CD4-positive, CD25-positive, alpha-beta regulatory T cell (primary cell): Measurements from ENCODE around the gene SMARCD2. TPM values are rescaled to one million over a fixed set of nuclear protein-coding genes. Genes with fewer than 3 reads are reported as not detected.
"Not testable (repeated sequence)": the region's sequence is repeated elsewhere in the genome, so short reads cannot be mapped to it uniquely, and the experiment has no call there.

Experiments used
- ATAC-seq, 2 donors: fragments of 150-1000 bp; cut with Tn5 transposase; one replicate each; pipeline ENCODE4 v1.10.0; 2021; ENCODE audit warnings: low read depth in 2 of 2, moderate number of reproducible peaks in 2 of 2, moderate library complexity in 1 of 2
- DNase-seq, 3 donors: peaks; one replicate each; pipeline versions ENCODE4 v3.0.0 to v3.0.0-alpha.2; 2012 to 2022; ENCODE audit warnings: mixed read lengths in 1 of 3
- H3K27ac ChIP-seq: one replicate; pipeline ENCODE4 v1.7.0; 2013; ENCODE audit warnings: mild to moderate bottlenecking, low read length; ENCODE audit not compliant: insufficient read depth, poor library complexity, severe bottlenecking
- H3K27me3 ChIP-seq: one replicate; pipeline ENCODE4 v1.7.0; 2013; ENCODE audit warnings: low read length; ENCODE audit not compliant: control insufficient read depth, insufficient read depth
- H3K36me3 ChIP-seq: one replicate; pipeline ENCODE4 v1.7.0; 2013; ENCODE audit warnings: mild to moderate bottlenecking, low read length, moderate library complexity; ENCODE audit not compliant: control insufficient read depth, insufficient read depth
- H3K4me1 ChIP-seq: 2 replicates; pipeline ENCODE4 v1.7.0; 2013; ENCODE audit warnings: mild to moderate bottlenecking, low read length; ENCODE audit not compliant: insufficient read depth, control insufficient read depth, poor library complexity, severe bottlenecking
- H3K4me3 ChIP-seq: one replicate; pipeline ENCODE4 v1.7.0; 2013; ENCODE audit warnings: low read depth, mild to moderate bottlenecking, low read length, moderate library complexity
- H3K9me3 ChIP-seq, 2 experiments: 1 replicate in 1 of 2; 2 replicates in 1 of 2; pipeline ENCODE4 v1.7.0; 2013; ENCODE audit warnings: low read length in 2 of 2, mild to moderate bottlenecking in 1 of 2, moderate library complexity in 1 of 2; ENCODE audit not compliant: control insufficient read depth in 2 of 2
- H3K27ac Mint-ChIP-seq, 3 donors: one replicate each; pipeline ENCODE4 v1.8.0; 2020 to 2022; ENCODE audit warnings: mild to moderate bottlenecking in 3 of 3, mixed read lengths in 3 of 3, moderate library complexity in 2 of 3
- H3K27me3 Mint-ChIP-seq: one replicate; pipeline ENCODE4 v1.8.0; 2022; ENCODE audit warnings: mild to moderate bottlenecking, mixed read lengths
- H3K36me3 Mint-ChIP-seq: one replicate; pipeline ENCODE4 v1.8.0; 2020; ENCODE audit warnings: mixed read lengths
- H3K4me1 Mint-ChIP-seq, 4 donors: one replicate each; pipeline ENCODE4 v1.8.0; 2020 to 2022; ENCODE audit warnings: mixed read lengths in 4 of 4, mild to moderate bottlenecking in 1 of 4
- H3K4me3 Mint-ChIP-seq, 4 donors: one replicate each; pipeline ENCODE4 v1.8.0; 2020 to 2022; ENCODE audit warnings: mild to moderate bottlenecking in 4 of 4, mixed read lengths in 4 of 4, moderate library complexity in 3 of 4
- H3K9me3 Mint-ChIP-seq, 7 donors: one replicate each; pipeline ENCODE4 v1.8.0; 2020 to 2022; ENCODE audit warnings: mixed read lengths in 7 of 7, mild to moderate bottlenecking in 3 of 7, moderate library complexity in 2 of 7
- polyA plus RNA-seq, 4 donors: library from polyadenylated mRNA; unstranded; fragments of 300-500 nt; fragmentation: Illumina TruSeq; gene quantifications; one replicate each; pipeline ENCODE4 v1.2.3, GENCODE V29; 2021
- total RNA-seq: library from RNA; stranded (reverse); gene quantifications from one replicate; pipeline ENCODE4 v1.2.3, GENCODE V29; 2022

SMARCD2 gene
- total and polyA plus RNA-seq, 5 donors from 2014 or later = 104 to 149 (median 113) TPM

DNA sequence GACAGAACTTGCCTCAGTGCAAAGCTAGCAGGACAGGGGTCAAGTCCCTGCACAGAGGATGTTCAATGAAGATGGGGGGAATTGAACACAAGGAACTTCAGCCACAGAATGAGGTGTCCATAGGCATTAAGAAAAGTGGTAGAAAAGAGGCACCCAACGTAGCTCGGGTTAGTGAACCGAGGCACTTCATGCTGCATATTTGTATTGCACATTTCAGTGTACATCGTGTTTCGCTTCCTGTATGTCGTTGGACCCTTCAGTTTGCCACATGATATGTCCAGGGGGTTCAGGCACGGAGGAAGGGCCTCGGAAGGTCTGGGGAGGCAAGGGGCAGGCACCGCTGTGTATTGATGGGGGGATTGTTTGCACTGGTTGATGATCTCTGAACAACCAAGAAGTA is 35.9 kb upstream of the SMARCD2 start:
- not testable (repeated sequence) for H3K4me1 Mint-ChIP-seq, H3K27ac ChIP-seq, H3K4me3 Mint-ChIP-seq, H3K36me3 ChIP-seq, H3K27ac Mint-ChIP-seq, DNase-seq, H3K36me3 Mint-ChIP-seq, H3K27me3 Mint-ChIP-seq, H3K9me3 Mint-ChIP-seq, H3K4me3 ChIP-seq, H3K4me1 ChIP-seq, H3K9me3 ChIP-seq, ATAC-seq, H3K27me3 ChIP-seq

DNA sequence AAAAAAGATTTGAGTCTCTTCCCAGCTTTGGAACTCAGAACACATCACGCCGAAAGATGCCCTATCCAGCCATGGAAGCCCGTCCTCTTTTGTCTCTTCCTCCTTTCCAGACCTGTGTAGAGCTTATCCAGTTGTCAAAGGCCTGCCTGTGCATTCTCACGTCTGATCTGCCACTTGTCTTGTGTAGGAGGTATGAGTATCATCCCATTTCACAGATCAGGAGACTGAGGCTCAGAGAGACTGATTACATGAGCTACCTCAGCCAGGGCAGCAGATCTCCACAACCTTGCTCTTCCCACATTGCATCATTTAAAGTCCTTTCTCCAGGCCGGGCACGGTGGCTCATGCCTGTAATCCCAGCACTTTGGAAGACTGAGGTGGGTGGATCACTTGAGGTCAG is 32.2 kb upstream of the SMARCD2 start:
- not testable (repeated sequence) for H3K27ac ChIP-seq, H3K36me3 ChIP-seq, H3K27ac Mint-ChIP-seq, H3K9me3 Mint-ChIP-seq, H3K9me3 ChIP-seq, DNase-seq, H3K4me3 ChIP-seq, H3K36me3 Mint-ChIP-seq, H3K4me1 Mint-ChIP-seq, H3K4me1 ChIP-seq, H3K27me3 Mint-ChIP-seq, H3K27me3 ChIP-seq, ATAC-seq, H3K4me3 Mint-ChIP-seq

- not testable (repeated sequence) for H3K4me1 Mint-ChIP-seq, H3K27me3 ChIP-seq, H3K27me3 Mint-ChIP-seq, H3K4me3 Mint-ChIP-seq, H3K9me3 ChIP-seq, DNase-seq, H3K27ac Mint-ChIP-seq, H3K27ac ChIP-seq, ATAC-seq, H3K4me3 ChIP-seq, H3K36me3 Mint-ChIP-seq, H3K4me1 ChIP-seq, H3K9me3 Mint-ChIP-seq, H3K36me3 ChIP-seq
These were observed 31.7 kb upstream of the SMARCD2 start for GRCh38 chr17:63874061-63874626.

DNA sequence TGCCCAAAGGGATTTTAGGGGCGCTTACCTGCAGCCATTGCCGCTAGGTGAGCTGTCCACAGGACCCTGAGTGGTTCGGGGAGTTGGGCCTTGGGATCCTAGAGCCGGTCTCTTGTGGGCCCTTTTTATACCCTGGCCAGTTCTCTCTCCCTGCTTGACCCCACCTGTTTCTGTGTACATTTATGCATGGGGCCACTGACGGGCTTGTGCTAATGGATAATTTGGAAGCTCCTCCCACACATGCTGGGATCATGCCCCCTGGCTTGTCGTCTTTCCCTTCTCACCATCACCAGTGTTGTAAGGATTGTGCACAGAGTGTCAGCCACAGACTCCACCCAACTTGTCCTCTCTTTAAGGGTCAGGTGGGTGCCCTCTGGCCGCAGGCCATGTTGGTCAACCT is 31.1 kb upstream of the SMARCD2 start, which contains the start of gene CSH2:
Gene CSH2, minus strand, starts transcription at position 101 of the 400 bp plus-strand sequence. Its CDS starts 63 bp downstream, at position 38.
- not testable (repeated sequence) for H3K27me3 Mint-ChIP-seq, H3K4me3 Mint-ChIP-seq, DNase-seq, H3K36me3 Mint-ChIP-seq, H3K27me3 ChIP-seq, H3K9me3 ChIP-seq, H3K4me3 ChIP-seq, H3K36me3 ChIP-seq, H3K9me3 Mint-ChIP-seq, H3K4me1 ChIP-seq, ATAC-seq, H3K27ac ChIP-seq, H3K4me1 Mint-ChIP-seq, H3K27ac Mint-ChIP-seq

DNA sequence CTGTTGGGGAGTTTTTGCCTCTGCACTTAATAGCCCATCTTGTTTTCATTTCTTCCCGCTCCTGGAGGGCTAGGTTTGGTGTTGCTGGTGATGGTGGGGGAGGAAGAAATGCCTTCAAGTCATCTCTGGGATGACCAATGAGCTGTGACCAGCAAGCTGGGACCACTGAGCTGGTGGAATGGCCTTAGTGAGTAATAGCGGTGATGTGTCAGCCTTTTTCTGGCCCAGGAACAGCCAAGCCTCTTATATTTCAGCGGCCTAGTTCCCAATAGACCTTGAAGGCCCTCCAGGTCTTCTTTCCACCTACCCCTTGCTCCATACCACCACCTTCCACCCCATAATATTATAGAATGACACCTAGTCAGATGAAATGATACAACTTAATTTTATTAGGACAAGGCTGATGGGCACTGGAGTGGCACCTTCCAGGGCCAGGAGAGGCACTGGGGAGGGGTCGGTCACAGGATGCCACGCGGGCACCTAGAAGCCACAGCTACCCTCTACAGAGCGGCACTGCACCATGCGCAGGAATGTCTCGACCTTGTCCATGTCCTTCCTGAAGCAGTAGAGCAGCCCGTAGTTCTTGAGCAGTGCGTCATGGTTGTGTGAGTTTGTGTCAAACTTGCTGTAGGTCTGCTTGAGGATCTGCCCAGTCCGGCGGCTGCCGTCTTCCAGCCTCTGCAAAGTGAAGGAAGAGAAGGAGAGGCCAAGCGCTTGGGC is 29.3 kb upstream of the SMARCD2 start:
- not testable (repeated sequence) for H3K4me1 ChIP-seq, H3K9me3 Mint-ChIP-seq, H3K4me1 Mint-ChIP-seq

GRCh38 chr17:63870292-63870665 is 27.8 kb upstream of the SMARCD2 start:
- peaks cover 11% of the 10 kb centered on the region for H3K27me3 Mint-ChIP-seq
- H3K9me3 Mint-ChIP-seq, H3K27ac ChIP-seq, H3K4me3 ChIP-seq, H3K4me3 Mint-ChIP-seq, H3K36me3 Mint-ChIP-seq, H3K27me3 ChIP-seq, H3K4me1 ChIP-seq, H3K27ac Mint-ChIP-seq, H3K9me3 ChIP-seq, H3K36me3 ChIP-seq, ATAC-seq, DNase-seq: not testable (repeated sequence)
- peaks cover 0 to 12% (median 6%) of the 10 kb centered on the region in 4 donors for H3K4me1 Mint-ChIP-seq

More for the DNA sequence above, 29.3 kb upstream of the SMARCD2 start:
- H3K27ac ChIP-seq, ATAC-seq, H3K9me3 ChIP-seq, DNase-seq, H3K36me3 ChIP-seq, H3K36me3 Mint-ChIP-seq, H3K4me3 Mint-ChIP-seq, H3K27me3 ChIP-seq, H3K27ac Mint-ChIP-seq, H3K27me3 Mint-ChIP-seq, H3K4me3 ChIP-seq: not testable (repeated sequence)

DNA sequence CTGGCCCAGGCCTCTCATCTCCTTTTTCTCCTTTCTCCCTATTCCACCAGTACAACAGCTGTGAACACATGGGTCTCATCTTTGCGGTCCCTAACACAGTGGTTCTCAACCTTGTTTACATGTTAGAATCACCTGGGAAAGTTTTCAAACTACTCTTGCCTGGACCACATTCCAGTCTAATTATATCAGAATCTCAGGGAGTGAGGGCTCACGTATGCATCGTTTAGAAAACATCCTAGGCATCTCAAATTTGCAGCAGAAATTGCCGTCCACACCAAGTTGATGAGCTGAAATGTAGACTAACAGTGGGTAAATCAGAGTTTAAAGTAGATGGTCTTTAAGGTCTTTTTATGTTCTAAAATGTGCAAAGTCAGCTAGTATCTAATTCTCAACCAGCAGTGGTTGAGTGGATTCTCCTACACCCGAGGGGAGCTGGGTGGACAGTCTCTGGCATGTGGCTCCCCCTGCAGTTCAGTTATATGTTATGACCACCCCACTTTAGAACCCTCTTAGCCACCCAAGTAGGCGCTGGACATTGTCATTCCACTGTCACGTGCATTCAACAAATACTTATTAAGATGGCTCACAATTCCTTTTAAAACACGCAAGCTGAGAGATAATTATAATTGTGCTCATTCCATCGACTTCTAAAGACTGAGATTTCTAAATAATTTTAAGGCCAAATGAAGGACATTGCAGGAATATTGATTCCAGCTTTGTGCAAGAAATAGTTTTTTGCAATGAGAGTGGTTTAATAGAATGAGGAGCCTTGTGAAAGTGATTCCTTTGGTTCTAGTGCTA is 27.2 kb upstream of the SMARCD2 start:
- not testable (repeated sequence) for H3K9me3 ChIP-seq, H3K4me3 ChIP-seq, H3K4me3 Mint-ChIP-seq, H3K36me3 Mint-ChIP-seq, DNase-seq, H3K36me3 ChIP-seq, H3K27me3 ChIP-seq, ATAC-seq, H3K27ac ChIP-seq, H3K9me3 Mint-ChIP-seq, H3K27ac Mint-ChIP-seq, H3K4me1 ChIP-seq
- H3K27me3 Mint-ChIP-seq = peaks cover 11% of the 10 kb centered on the region
- H3K4me1 Mint-ChIP-seq = peaks cover 0 to 12% (median 6%) of the 10 kb centered on the region in 4 donors
